GM18505 (cell line): ENCODE results near the gene TOM1L2.
"Not testable (repeated sequence)": the region's sequence is repeated elsewhere in the genome, so short reads cannot be mapped to it uniquely, and the experiment has no call there.

Experiments used
- ATAC-seq: cut with Tn5 transposase; IDR thresholded peaks from one replicate; pipeline ENCODE4 v1.9.1; 2021; ENCODE audit not compliant: unreplicated experiment
- POLR2A ChIP-seq: IDR thresholded peaks from 4 replicates; pipeline ENCODE4 v1.6.1; 2011; ENCODE audit warnings: borderline replicate concordance; ENCODE audit not compliant: insufficient read depth, insufficient read length; ENCODE audit errors: extremely low read depth

TOM1L2 gene

GRCh38 chr17:17971431-17972125, 622 bp downstream of the TOM1L2 start:
- TF ChIP-seq POLR2A: no peak
- peak; percentile 1 for ATAC-seq

- TF ChIP-seq POLR2A: no peak
- ATAC-seq: no peak
These were observed 1.3 kb downstream of the TOM1L2 start for GRCh38 chr17:17970699-17971430.

DNA sequence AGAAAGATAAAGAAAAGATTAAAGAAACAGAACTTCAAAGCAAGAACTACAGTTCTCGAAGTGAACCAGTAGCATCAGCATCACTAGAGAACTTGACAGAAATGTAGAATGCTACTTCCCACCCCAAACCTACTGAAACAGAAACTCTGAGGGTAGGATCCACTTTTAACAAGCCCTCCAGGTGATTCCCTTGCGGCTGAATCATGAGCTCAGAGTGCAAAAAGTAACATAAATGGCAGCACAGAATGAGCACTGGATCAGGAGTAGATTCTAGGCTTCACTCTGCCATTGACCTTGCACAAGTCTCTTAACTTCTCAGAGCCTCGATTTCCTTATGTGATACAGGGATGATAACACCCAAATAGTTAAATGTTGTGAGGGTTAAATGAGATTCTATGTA, 5.8 kb downstream of the TOM1L2 start:
- TF ChIP-seq POLR2A: no peak
- no peak for ATAC-seq

DNA sequence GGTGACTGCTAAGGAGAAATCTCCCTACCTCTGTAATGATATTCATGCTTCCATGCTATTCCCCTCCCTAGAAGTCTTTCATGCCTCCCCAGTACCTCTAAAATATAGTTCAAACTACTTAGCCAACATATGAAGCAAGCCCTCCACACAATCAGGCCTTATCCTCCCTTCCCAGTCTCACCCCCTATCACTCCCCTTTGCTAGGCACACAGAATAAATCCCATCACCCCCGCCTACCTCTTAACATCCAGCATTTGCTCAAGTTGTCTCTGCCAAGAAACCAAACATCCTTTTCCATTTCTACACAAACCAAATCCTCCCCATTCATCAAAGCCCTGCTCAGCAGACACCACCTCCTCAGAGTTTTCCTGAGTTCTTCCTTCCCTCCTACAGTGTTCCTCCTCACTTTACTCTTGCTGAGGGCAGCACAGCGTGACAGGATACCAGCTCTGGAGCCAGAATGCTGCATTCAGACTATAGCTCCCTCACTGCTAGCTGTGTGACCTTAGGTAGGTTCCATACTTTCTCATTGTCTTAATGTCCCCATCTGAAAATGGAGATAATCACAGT, 7.0 kb downstream of the TOM1L2 start:
- TF ChIP-seq POLR2A: no peak
- ATAC-seq: no peak

DNA sequence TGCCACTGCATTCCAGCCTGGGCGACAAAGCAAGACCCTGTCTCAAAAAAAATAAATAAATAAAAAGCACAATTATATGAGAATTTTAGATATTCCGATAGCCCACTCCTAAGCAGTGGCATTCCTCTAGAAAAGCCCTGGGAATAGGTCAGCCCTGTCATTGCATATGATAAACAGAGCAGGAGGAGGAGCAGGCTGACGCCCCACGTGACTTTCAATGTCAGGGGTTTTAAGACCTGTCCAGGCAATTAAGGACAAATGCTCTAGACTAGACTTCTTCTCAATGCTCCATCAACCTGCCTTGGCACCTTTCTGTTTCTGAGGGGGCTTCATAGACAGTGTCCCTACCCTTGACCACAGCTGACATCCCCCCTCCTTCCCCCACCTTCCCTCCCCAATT, 7.5 kb downstream of the TOM1L2 start:
- TF ChIP-seq POLR2A: no peak
- ATAC-seq: no peak

GRCh38 chr17:17963694-17964436, 8.3 kb downstream of the TOM1L2 start:
- no peak for ATAC-seq

GRCh38 chr17:17963066-17963465, 9.1 kb downstream of the TOM1L2 start:
- no peak for ATAC-seq
- no peak for TF ChIP-seq POLR2A

More at GRCh38 chr17:17963694-17964436, 8.3 kb downstream of the TOM1L2 start:
- TF ChIP-seq POLR2A: no peak

GRCh38 chr17:17960500-17961030, 11.6 kb downstream of the TOM1L2 start:
- ATAC-seq: no peak
- TF ChIP-seq POLR2A: no peak

- no peak for ATAC-seq
- no peak for TF ChIP-seq POLR2A
These were observed 12.5 kb downstream of the TOM1L2 start for GRCh38 chr17:17959520-17960361.

- TF ChIP-seq POLR2A: no peak
- ATAC-seq: no peak
These were observed 13.2 kb downstream of the TOM1L2 start for GRCh38 chr17:17958982-17959381.

GRCh38 chr17:17957584-17957916, 14.7 kb downstream of the TOM1L2 start:
- ATAC-seq: no peak
- TF ChIP-seq POLR2A: no peak

- ATAC-seq: not testable (repeated sequence)
These were observed 16.3 kb downstream of the TOM1L2 start for GRCh38 chr17:17955790-17956341.
